SU-DHL-6 (cell line): Measurements from ENCODE around the gene ECI1.

Source experiments
- EZH2phosphoT487 ChIP-seq: fragments of 200-600 bp; sonication (generic), shearing (Covaris generic); conservative IDR thresholded peaks from 2 replicates; pipeline ENCODE4 v1.6.1; 2018; ENCODE audit warnings: mild to moderate bottlenecking, antibody characterized with exemption, low read length, moderate library complexity, mixed read lengths
- TF ChIP-seq, protein P1 (sequence below): fragments of 200-600 bp; sonication (generic); IDR thresholded peaks from one replicate; pipeline ENCODE4 v1.5.1; 2017; ENCODE audit warnings: antibody characterized with exemption, mild to moderate bottlenecking, low read length, moderate library complexity; ENCODE audit not compliant: insufficient read depth, poor library complexity, severe bottlenecking

DNA sequence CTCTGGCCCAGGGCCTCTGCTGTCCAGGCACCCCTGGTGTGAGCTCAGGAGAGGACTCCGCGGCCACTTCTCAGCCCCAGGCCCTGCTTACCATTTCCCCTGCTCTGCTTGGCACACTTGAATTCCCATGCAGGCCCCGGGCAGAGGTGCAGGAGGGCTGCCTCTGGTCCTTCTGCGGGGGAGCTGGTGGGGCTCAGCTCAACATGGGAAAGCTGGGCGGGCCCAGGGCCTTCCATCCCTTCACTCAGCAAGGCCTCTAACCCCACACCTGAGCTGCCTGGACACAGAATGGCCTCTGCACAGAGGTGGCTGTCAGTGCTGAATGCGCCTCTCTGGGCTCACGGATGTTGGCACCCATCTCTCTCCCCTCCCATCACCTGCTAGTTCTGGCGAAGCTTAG, 29.1 kb upstream of the ECI1 start:
- TF ChIP-seq, protein P1, sequence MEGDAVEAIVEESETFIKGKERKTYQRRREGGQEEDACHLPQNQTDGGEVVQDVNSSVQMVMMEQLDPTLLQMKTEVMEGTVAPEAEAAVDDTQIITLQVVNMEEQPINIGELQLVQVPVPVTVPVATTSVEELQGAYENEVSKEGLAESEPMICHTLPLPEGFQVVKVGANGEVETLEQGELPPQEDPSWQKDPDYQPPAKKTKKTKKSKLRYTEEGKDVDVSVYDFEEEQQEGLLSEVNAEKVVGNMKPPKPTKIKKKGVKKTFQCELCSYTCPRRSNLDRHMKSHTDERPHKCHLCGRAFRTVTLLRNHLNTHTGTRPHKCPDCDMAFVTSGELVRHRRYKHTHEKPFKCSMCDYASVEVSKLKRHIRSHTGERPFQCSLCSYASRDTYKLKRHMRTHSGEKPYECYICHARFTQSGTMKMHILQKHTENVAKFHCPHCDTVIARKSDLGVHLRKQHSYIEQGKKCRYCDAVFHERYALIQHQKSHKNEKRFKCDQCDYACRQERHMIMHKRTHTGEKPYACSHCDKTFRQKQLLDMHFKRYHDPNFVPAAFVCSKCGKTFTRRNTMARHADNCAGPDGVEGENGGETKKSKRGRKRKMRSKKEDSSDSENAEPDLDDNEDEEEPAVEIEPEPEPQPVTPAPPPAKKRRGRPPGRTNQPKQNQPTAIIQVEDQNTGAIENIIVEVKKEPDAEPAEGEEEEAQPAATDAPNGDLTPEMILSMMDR, result no peak
- no peak for TF ChIP-seq EZH2phosphoT487
